NAMALWA (cell line): Measurements from ENCODE around the gene FAM217A.
"Not testable (repeated sequence)": the region's sequence is repeated elsewhere in the genome, so short reads cannot be mapped to it uniquely, and the experiment has no call there.

Source experiments
- DNase-seq: peaks from one replicate; pipeline ENCODE4 v3.0.0-alpha.2; 2015; ENCODE audit warnings: low spot score

FAM217A gene

GRCh38 chr6:4078691-4079471, at the start of gene FAM217A:
TSS of gene FAM217A (minus strand) at chr6:4079137. CDS start at chr6:4077414, 1,723 bp downstream.
- DNase-seq, result no peak

- no peak for DNase-seq
These were observed 49.1 kb upstream of the FAM217A start for GRCh38 chr6:4128072-4128471.

- no peak for DNase-seq
These were observed 47.3 kb upstream of the FAM217A start for GRCh38 chr6:4125933-4126864.

GRCh38 chr6:4125500-4125899, 46.6 kb upstream of the FAM217A start:
- DNase-seq, result no peak

GRCh38 chr6:4124351-4124750, 45.4 kb upstream of the FAM217A start:
- DNase-seq, result no peak

GRCh38 chr6:4115741-4116140, 36.8 kb upstream of the FAM217A start:
- DNase-seq, result no peak

- DNase-seq, result no peak
These were observed 35.2 kb upstream of the FAM217A start for GRCh38 chr6:4114123-4114522.

- no peak for DNase-seq
These were observed 34.7 kb upstream of the FAM217A start for GRCh38 chr6:4113649-4114048.

GRCh38 chr6:4112366-4112765, 33.4 kb upstream of the FAM217A start:
- no peak for DNase-seq

- not testable (repeated sequence) for DNase-seq
These were observed 30.5 kb upstream of the FAM217A start for GRCh38 chr6:4109363-4109815.

GRCh38 chr6:4108561-4109093, 29.7 kb upstream of the FAM217A start:
- DNase-seq, result no peak

- no peak for DNase-seq
These were observed 28.9 kb upstream of the FAM217A start for GRCh38 chr6:4107873-4108272.

- DNase-seq, result no peak
These were observed 27.1 kb upstream of the FAM217A start for GRCh38 chr6:4105980-4106536.

GRCh38 chr6:4103929-4104328, 25.0 kb upstream of the FAM217A start:
- DNase-seq, result no peak

- no peak for DNase-seq
These were observed 23.8 kb upstream of the FAM217A start for GRCh38 chr6:4102687-4103244.

- DNase-seq, result no peak
These were observed 22.4 kb upstream of the FAM217A start for GRCh38 chr6:4101298-4101697.

GRCh38 chr6:4100655-4101054, 21.7 kb upstream of the FAM217A start:
- DNase-seq, result no peak

GRCh38 chr6:4093288-4093687, 14.4 kb upstream of the FAM217A start:
- no peak for DNase-seq

- DNase-seq, result no peak
These were observed 13.0 kb upstream of the FAM217A start for GRCh38 chr6:4091941-4092340.

GRCh38 chr6:4090043-4090442, 11.1 kb upstream of the FAM217A start:
- not testable (repeated sequence) for DNase-seq

- no peak for DNase-seq
These were observed 9.8 kb upstream of the FAM217A start for GRCh38 chr6:4088704-4089103.

- no peak for DNase-seq
These were observed 6.4 kb upstream of the FAM217A start for GRCh38 chr6:4085332-4085700.
